ENCODE data around the gene GPC6. TPM values are rescaled to one million over a fixed set of nuclear protein-coding genes. Genes with fewer than 3 reads are reported as not detected.

GPC6 gene
- total RNA-seq, 4 donors from 2014 or later: 2.7 to 5.7 (median 4.4) TPM

- Histone ChIP-seq H3K9me3 (no peaks in the 10 kb centered on the region), H3K4me1 (peaks cover 23% of the 10 kb centered on the region), H3K27ac (no peak overlapping the region), H3K4me3 (no peak overlapping the region), H3K27me3 (peaks cover 17% of the 10 kb centered on the region), H3K36me3 (no peaks in the 10 kb centered on the region)
- DNase-seq (ENCODE audit: low spot score in 2 of 2): no peak
- WGBS: 62% methylated on average over 2 of the region's 2 CpGs
- TF ChIP-seq CTCF (IDR thresholded peaks at IDR 0.05): no peak
- TF ChIP-seq POLR2A (IDR thresholded peaks at IDR 0.05): no peak
- TF ChIP-seq POLR2AphosphoS5 (IDR thresholded peaks at IDR 0.05): no peak
- TF ChIP-seq EP300 (IDR thresholded peaks at IDR 0.05): no peak
Measured at GRCh38 chr13:93225610-93226009, 997 bp upstream of the GPC6 start.

- H3K27me3 ChIP-seq: peaks cover 17% of the 10 kb centered on the region
- no peaks in the 10 kb centered on the region for H3K9me3 ChIP-seq
- H3K4me3 ChIP-seq: peak overlapping the region; percentile 54
- no peak for TF ChIP-seq POLR2AphosphoS5 (IDR thresholded peaks at IDR 0.05)
- TF ChIP-seq EP300 (IDR thresholded peaks at IDR 0.05): no peak
- no peak for TF ChIP-seq CTCF (IDR thresholded peaks at IDR 0.05)
- TF ChIP-seq POLR2A (IDR thresholded peaks at IDR 0.05): no peak
- no peak for DNase-seq (ENCODE audit: low spot score in 2 of 2)
- WGBS: 13% methylated on average over 5 of the region's 5 CpGs
- no peaks in the 10 kb centered on the region for H3K36me3 ChIP-seq
- peaks cover 23% of the 10 kb centered on the region for H3K4me1 ChIP-seq
- no peak overlapping the region for H3K27ac ChIP-seq
Measured at GRCh38 chr13:93226065-93226622, 463 bp upstream of the GPC6 start.

- 0% methylated on average over 11 of the region's 55 CpGs for WGBS
- DNase-seq (ENCODE audit: low spot score in 2 of 2): peak in 1 of 2 donors; percentile 59
- H3K9me3 ChIP-seq: no peaks in the 10 kb centered on the region
- H3K27me3 ChIP-seq: peaks cover 17% of the 10 kb centered on the region
- no peak for TF ChIP-seq CTCF (IDR thresholded peaks at IDR 0.05)
- H3K4me3 ChIP-seq: peak overlapping the region; percentile 54
- H3K36me3 ChIP-seq: no peaks in the 10 kb centered on the region
- H3K27ac ChIP-seq: peak overlapping the region; percentile 64
- H3K4me1 ChIP-seq: peaks cover 23% of the 10 kb centered on the region
Measured at GRCh38 chr13:93227280-93227877, 772 bp downstream of the GPC6 start.

GRCh38 chr13:93227878-93228642 lies 1.5 kb downstream of the GPC6 start:
- peaks cover 17% of the 10 kb centered on the region for H3K27me3 ChIP-seq
- no peaks in the 10 kb centered on the region for H3K36me3 ChIP-seq
- WGBS: 0% methylated on average over 15 of the region's 62 CpGs
- H3K9me3 ChIP-seq: no peaks in the 10 kb centered on the region
- peak in 1 of 2 donors; percentile 64 for DNase-seq (ENCODE audit: low spot score in 2 of 2)
- peaks cover 23% of the 10 kb centered on the region for H3K4me1 ChIP-seq
- peak in 1 of 2 donors; percentile 47 for TF ChIP-seq CTCF (IDR thresholded peaks at IDR 0.05)
- no peak for TF ChIP-seq POLR2A (IDR thresholded peaks at IDR 0.05)
- peak overlapping the region; percentile 64 for H3K27ac ChIP-seq
- peak overlapping the region; percentile 54 for H3K4me3 ChIP-seq

GRCh38 chr13:93228643-93228937 lies 2.0 kb downstream of the GPC6 start:
- TF ChIP-seq POLR2AphosphoS5 (IDR thresholded peaks at IDR 0.05): no peak
- no peak for TF ChIP-seq POLR2A (IDR thresholded peaks at IDR 0.05)
- no peak for TF ChIP-seq CTCF (IDR thresholded peaks at IDR 0.05)
- TF ChIP-seq EP300 (IDR thresholded peaks at IDR 0.05): no peak
- DNase-seq (ENCODE audit: low spot score in 2 of 2): no peak
- Histone ChIP-seq H3K36me3 (no peaks in the 10 kb centered on the region), H3K27ac (peak overlapping the region; percentile 64), H3K27me3 (peaks cover 17% of the 10 kb centered on the region), H3K4me3 (peak overlapping the region; percentile 54), H3K9me3 (no peaks in the 10 kb centered on the region), H3K4me1 (peaks cover 23% of the 10 kb centered on the region)
- WGBS: 3% methylated on average over 9 of the region's 9 CpGs

Data from suprapubic skin (tissue), 4 donors.